HG03139 (cell line): Measurements from ENCODE around the gene FAM181A.

ENCODE experiments used
- ATAC-seq: cut with Tn5 transposase; IDR thresholded peaks from one replicate; pipeline ENCODE4 v1.9.1; 2021; ENCODE audit not compliant: unreplicated experiment

Gene FAM181A

GRCh38 chr14:93928184-93929047, 1.3 kb downstream of the FAM181A start:
- no peak for ATAC-seq

- no peak for ATAC-seq
Observed at GRCh38 chr14:93929048-93929535, 1.9 kb downstream of the FAM181A start.

- ATAC-seq: no peak
Observed at GRCh38 chr14:93929657-93930056, 2.5 kb downstream of the FAM181A start.

- no peak for ATAC-seq
Observed at GRCh38 chr14:93930296-93930988, 3.3 kb downstream of the FAM181A start.

- no peak for ATAC-seq
Observed at GRCh38 chr14:93930989-93931307, 3.8 kb downstream of the FAM181A start.

GRCh38 chr14:93932642-93933041, 5.5 kb downstream of the FAM181A start:
- ATAC-seq: no peak

- ATAC-seq: no peak
Observed at GRCh38 chr14:93935213-93935612, 8.1 kb downstream of the FAM181A start.

GRCh38 chr14:93936245-93936644, 9.1 kb downstream of the FAM181A start:
- ATAC-seq: peak; percentile 34

- no peak for ATAC-seq
Observed at GRCh38 chr14:93936926-93937325, 9.8 kb downstream of the FAM181A start.

GRCh38 chr14:93937519-93937918, 10.4 kb downstream of the FAM181A start:
- no peak for ATAC-seq

- ATAC-seq: no peak
Observed at GRCh38 chr14:93938751-93939303, 11.7 kb downstream of the FAM181A start.

- peak; percentile 83 for ATAC-seq
Observed at GRCh38 chr14:93939304-93940229, 12.4 kb downstream of the FAM181A start.

GRCh38 chr14:93940437-93940836, 13.3 kb downstream of the FAM181A start:
- no peak for ATAC-seq

GRCh38 chr14:93941293-93941910, 14.3 kb downstream of the FAM181A start:
- no peak for ATAC-seq

GRCh38 chr14:93943052-93943451, 15.9 kb downstream of the FAM181A start:
- no peak for ATAC-seq

- no peak for ATAC-seq
Observed at GRCh38 chr14:93943930-93944329, 16.8 kb downstream of the FAM181A start.

- no peak for ATAC-seq
Observed at GRCh38 chr14:93944348-93945069, 17.4 kb downstream of the FAM181A start.

- no peak for ATAC-seq
Observed at GRCh38 chr14:93945070-93945399, 17.9 kb downstream of the FAM181A start.

GRCh38 chr14:93946104-93946503, 19.0 kb downstream of the FAM181A start:
- ATAC-seq: no peak

- no peak for ATAC-seq
Observed at GRCh38 chr14:93946541-93947090, 19.5 kb downstream of the FAM181A start.
